RWPE2 (cell line): Measurements from ENCODE around the gene SPEN.
"Not testable (repeated sequence)": the region's sequence is repeated elsewhere in the genome, so short reads cannot be mapped to it uniquely, and the experiment has no call there.

ENCODE experiments used
- ATAC-seq: fragments of 200-7000 bp; cut with Tn5 transposase; 3 replicates; pipeline ENCODE4 v1.9.1; 2021; ENCODE audit warnings: low read depth
- DNase-seq: peaks from one replicate; pipeline ENCODE4 v3.0.0-alpha.2; 2020; ENCODE audit warnings: low spot score
- H3K27ac ChIP-seq: fragments of 450-650 bp; 2 replicates; pipeline ENCODE4 v1.5.1; 2017; ENCODE audit warnings: mild to moderate bottlenecking; ENCODE audit not compliant: poor library complexity, severe bottlenecking
- H3K27me3 ChIP-seq: fragments of 250-450 bp; sonication (Bioruptor Pico); 2 replicates; pipeline ENCODE4 v1.5.1; 2021; ENCODE audit warnings: mild to moderate bottlenecking, moderate library complexity; ENCODE audit not compliant: insufficient read depth, poor library complexity, severe bottlenecking
- H3K36me3 ChIP-seq: fragments of 250-450 bp; sonication (Bioruptor Pico); 2 replicates; pipeline ENCODE4 v1.5.1; 2020; ENCODE audit warnings: low read depth, mild to moderate bottlenecking, moderate library complexity
- H3K4me1 ChIP-seq: fragments of 250-450 bp; sonication (Bioruptor Pico); 2 replicates; pipeline ENCODE4 v1.5.1; 2021; ENCODE audit warnings: mild to moderate bottlenecking, moderate library complexity; ENCODE audit not compliant: insufficient read depth, poor library complexity, severe bottlenecking
- H3K4me3 ChIP-seq: fragments of 250-450 bp; sonication (Bioruptor Pico); 2 replicates; pipeline ENCODE4 v1.5.1; 2021; ENCODE audit warnings: mild to moderate bottlenecking, moderate library complexity; ENCODE audit not compliant: severe bottlenecking
- H3K9me3 ChIP-seq: fragments of 250-450 bp; sonication (Bioruptor Pico); 2 replicates; pipeline ENCODE4 v1.5.1; 2021; ENCODE audit warnings: mild to moderate bottlenecking, moderate library complexity; ENCODE audit not compliant: severe bottlenecking
- CTCF ChIP-seq: fragments of 450-650 bp; IDR thresholded peaks from one replicate; pipeline ENCODE4 v1.5.1; 2017; ENCODE audit warnings: mild to moderate bottlenecking, moderate library complexity; ENCODE audit not compliant: poor library complexity, severe bottlenecking

SPEN gene

GRCh38 chr1:15802234-15802965, 45.1 kb upstream of the SPEN start:
- no peak for TF ChIP-seq CTCF
- H3K36me3 ChIP-seq: no peaks in the 10 kb centered on the region
- H3K4me3 ChIP-seq: no peak overlapping the region
- DNase-seq (no peak), ATAC-seq (no peak)
- H3K27ac ChIP-seq: peak overlapping the region; percentile 100
- no peaks in the 10 kb centered on the region for H3K9me3 ChIP-seq
- H3K4me1 ChIP-seq: peaks cover 40% of the 10 kb centered on the region
- H3K27me3 ChIP-seq: no peaks in the 10 kb centered on the region

- Histone ChIP-seq H3K4me3 (no peak overlapping the region), H3K36me3 (no peaks in the 10 kb centered on the region), H3K27ac (no peak overlapping the region), H3K27me3 (no peaks in the 10 kb centered on the region), H3K4me1 (peaks cover 32% of the 10 kb centered on the region), H3K9me3 (no peaks in the 10 kb centered on the region)
- peak; percentile 63 for TF ChIP-seq CTCF
- DNase-seq (no peak), ATAC-seq (no peak)
Observed at GRCh38 chr1:15803380-15803779, 44.1 kb upstream of the SPEN start.

DNA sequence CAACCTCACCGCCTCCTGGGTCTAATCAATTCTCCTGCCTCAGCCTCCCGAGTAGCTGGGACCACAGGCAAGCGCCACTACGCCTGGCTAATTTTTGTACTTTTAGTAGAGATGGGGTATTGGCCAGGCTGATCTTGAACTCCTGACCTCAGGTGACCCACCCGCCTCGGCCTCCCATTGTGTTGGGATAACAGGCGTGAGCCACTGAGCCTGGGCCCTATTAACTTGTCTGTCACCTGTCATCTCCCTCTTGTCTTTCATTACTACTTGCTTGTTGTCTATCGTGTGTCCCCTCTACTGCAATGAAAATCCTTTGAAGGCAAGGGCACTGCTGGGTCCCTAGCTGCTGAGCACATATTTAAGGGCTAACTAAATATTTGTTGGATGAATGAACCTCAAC, 43.4 kb upstream of the SPEN start:
- no peak overlapping the region for H3K27ac ChIP-seq
- DNase-seq (no peak), ATAC-seq (no peak)
- no peaks in the 10 kb centered on the region for H3K9me3 ChIP-seq
- no peak overlapping the region for H3K4me3 ChIP-seq
- H3K27me3 ChIP-seq: no peaks in the 10 kb centered on the region
- TF ChIP-seq CTCF: no peak
- H3K4me1 ChIP-seq: peaks cover 28% of the 10 kb centered on the region
- H3K36me3 ChIP-seq: no peaks in the 10 kb centered on the region

GRCh38 chr1:15807121-15807520, 40.4 kb upstream of the SPEN start:
- ATAC-seq (no peak), DNase-seq (peak; percentile 11)
- peaks cover 3% of the 10 kb centered on the region for H3K4me1 ChIP-seq
- TF ChIP-seq CTCF: no peak
- no peaks in the 10 kb centered on the region for H3K36me3 ChIP-seq
- no peaks in the 10 kb centered on the region for H3K9me3 ChIP-seq
- no peak overlapping the region for H3K27ac ChIP-seq
- H3K4me3 ChIP-seq: no peak overlapping the region
- no peaks in the 10 kb centered on the region for H3K27me3 ChIP-seq

GRCh38 chr1:15807549-15807948, 40.0 kb upstream of the SPEN start, which contains the start of gene UQCRHL:
UQCRHL (minus strand) TSS chr1:15807649; CDS start chr1:15807649, 0 bp downstream.
- H3K4me3 ChIP-seq, H3K27ac ChIP-seq, H3K4me1 ChIP-seq, ATAC-seq, H3K9me3 ChIP-seq, H3K27me3 ChIP-seq, H3K36me3 ChIP-seq: not testable (repeated sequence)
- DNase-seq: peak; percentile 10
